ENCODE data around the gene MRAP2.
"Not testable (repeated sequence)": the region's sequence is repeated elsewhere in the genome, so short reads cannot be mapped to it uniquely, and the experiment has no call there.

The MRAP2 gene

GRCh38 chr6:84081222-84081621 is 47.6 kb downstream of the MRAP2 start:
- no peak for TF ChIP-seq CTCF (IDR thresholded peaks at IDR 0.05; ENCODE audit: low read depth, low read length)
- H3K4me3 ChIP-seq (ENCODE audit: low read depth, low read length) = no peak overlapping the region
- in situ Hi-C loops (cut with HindIII; ENCODE audit: low sequenced_read_pairs) = no loop called here
- DNase-seq (ENCODE audit: low read depth, low spot score) = no peak

GRCh38 chr6:84082689-84083265 is 49.2 kb downstream of the MRAP2 start:
- TF ChIP-seq CTCF (IDR thresholded peaks at IDR 0.05; ENCODE audit: low read depth, low read length) = no peak
- DNase-seq (ENCODE audit: low read depth, low spot score) = no peak
- in situ Hi-C loops (cut with HindIII; ENCODE audit: low sequenced_read_pairs) = no loop called here
- H3K4me3 ChIP-seq (ENCODE audit: low read depth, low read length) = no peak overlapping the region

- DNase-seq (ENCODE audit: low read depth, low spot score); H3K4me3 ChIP-seq (ENCODE audit: low read depth, low read length); in situ Hi-C loops (cut with HindIII; ENCODE audit: low sequenced_read_pairs): not testable (repeated sequence)
Measured at GRCh38 chr6:84084705-84085104, 51.1 kb downstream of the MRAP2 start.

- in situ Hi-C loops (cut with HindIII; ENCODE audit: low sequenced_read_pairs) = no loop called here
- DNase-seq (ENCODE audit: low read depth, low spot score) = no peak
- no peak for TF ChIP-seq CTCF (IDR thresholded peaks at IDR 0.05; ENCODE audit: low read depth, low read length)
- no peak overlapping the region for H3K4me3 ChIP-seq (ENCODE audit: low read depth, low read length)
Measured at GRCh38 chr6:84086056-84086455, 52.5 kb downstream of the MRAP2 start.

GRCh38 chr6:84086545-84087429 is 53.2 kb downstream of the MRAP2 start:
- no peak for TF ChIP-seq CTCF (IDR thresholded peaks at IDR 0.05; ENCODE audit: low read depth, low read length)
- no peak for DNase-seq (ENCODE audit: low read depth, low spot score)
- in situ Hi-C loops (cut with HindIII; ENCODE audit: low sequenced_read_pairs) = no loop called here
- no peak overlapping the region for H3K4me3 ChIP-seq (ENCODE audit: low read depth, low read length)

GRCh38 chr6:84089081-84089480 is 55.5 kb downstream of the MRAP2 start:
- in situ Hi-C loops (cut with HindIII; ENCODE audit: low sequenced_read_pairs) = no loop called here
- H3K4me3 ChIP-seq (ENCODE audit: low read depth, low read length) = no peak overlapping the region
- DNase-seq (ENCODE audit: low read depth, low spot score) = no peak
- no peak for TF ChIP-seq CTCF (IDR thresholded peaks at IDR 0.05; ENCODE audit: low read depth, low read length)

GRCh38 chr6:84089552-84089951 is 56.0 kb downstream of the MRAP2 start:
- no peak overlapping the region for H3K4me3 ChIP-seq (ENCODE audit: low read depth, low read length)
- in situ Hi-C loops (cut with HindIII; ENCODE audit: low sequenced_read_pairs) = no loop called here
- no peak for DNase-seq (ENCODE audit: low read depth, low spot score)
- TF ChIP-seq CTCF (IDR thresholded peaks at IDR 0.05; ENCODE audit: low read depth, low read length) = no peak
